ENCODE data around the gene RPS19. TPM values are rescaled to one million over a fixed set of nuclear protein-coding genes. Genes with fewer than 3 reads are reported as not detected.
A peak's percentile ranks its signal among the peaks of the same experiment; 100 is the strongest.

RPS19 gene
- total RNA-seq, 4 donors from 2014 or later: 893 to 1,378 (median 1,179) TPM

DNA sequence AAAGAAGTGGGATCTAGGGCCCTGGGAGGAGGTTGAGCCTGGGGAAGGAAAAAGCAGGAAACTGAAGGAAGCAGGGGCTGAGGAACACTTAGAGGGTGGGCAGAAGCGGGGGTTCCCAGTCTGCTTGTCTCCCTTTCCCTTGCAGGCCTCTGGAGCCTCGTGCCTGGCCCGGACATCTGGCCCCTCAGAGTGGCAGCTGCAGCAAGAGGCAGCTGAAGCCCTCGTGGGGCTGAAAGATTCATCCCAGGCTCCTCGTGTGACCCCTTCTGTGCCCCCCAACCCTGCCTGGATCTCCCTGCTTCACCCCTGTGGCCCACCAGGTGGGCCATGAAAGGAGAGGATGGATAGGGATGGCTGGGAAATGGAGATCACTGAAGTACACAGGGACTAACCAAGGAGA lies 9.7 kb upstream of the RPS19 start:
- H3K4me3 ChIP-seq: no peak overlapping the region
- H3K4me1 ChIP-seq: no peaks in the 10 kb centered on the region
- 43% methylated on average over 4 of the region's 5 CpGs for WGBS
- peaks cover 0 to 48% (median under 1%) of the 10 kb centered on the region in 4 donors for H3K27me3 ChIP-seq
- no peaks in the 10 kb centered on the region for H3K9me3 ChIP-seq
- no peaks in the 10 kb centered on the region for H3K36me3 ChIP-seq
- DNase-seq (ENCODE audit: extremely low spot score): no peak
- H3K27ac ChIP-seq (replicated peaks in 1 of 4): no peak overlapping the region
- intact Hi-C loops (cut with DNase I): no loop called here
- TF ChIP-seq POLR2A (IDR thresholded peaks at IDR 0.05; ENCODE audit: low read depth) (no peak), EP300 (IDR thresholded peaks at IDR 0.05) (no peak), CTCF (IDR thresholded peaks at IDR 0.05) (no peak), POLR2AphosphoS5 (IDR thresholded peaks at IDR 0.05) (no peak)

- Histone ChIP-seq H3K36me3 (no peaks in the 10 kb centered on the region), H3K9me3 (no peaks in the 10 kb centered on the region), H3K4me1 (no peaks in the 10 kb centered on the region), H3K27ac (replicated peaks in 1 of 4) (no peak overlapping the region), H3K4me3 (no peak overlapping the region), H3K27me3 (peaks cover 0 to 46% (median 1%) of the 10 kb centered on the region in 4 donors)
- TF ChIP-seq CTCF (IDR thresholded peaks at IDR 0.05): no peak
- no peak for TF ChIP-seq POLR2A (IDR thresholded peaks at IDR 0.05; ENCODE audit: low read depth)
- TF ChIP-seq EP300 (IDR thresholded peaks at IDR 0.05): no peak
- TF ChIP-seq POLR2AphosphoS5 (IDR thresholded peaks at IDR 0.05): no peak
- intact Hi-C loops (cut with DNase I): no loop called here
- WGBS: 24% methylated on average over 4 of the region's 4 CpGs
- DNase-seq (ENCODE audit: extremely low spot score): no peak
Observed at GRCh38 chr19:41851456-41851855, 8.6 kb upstream of the RPS19 start.

DNA sequence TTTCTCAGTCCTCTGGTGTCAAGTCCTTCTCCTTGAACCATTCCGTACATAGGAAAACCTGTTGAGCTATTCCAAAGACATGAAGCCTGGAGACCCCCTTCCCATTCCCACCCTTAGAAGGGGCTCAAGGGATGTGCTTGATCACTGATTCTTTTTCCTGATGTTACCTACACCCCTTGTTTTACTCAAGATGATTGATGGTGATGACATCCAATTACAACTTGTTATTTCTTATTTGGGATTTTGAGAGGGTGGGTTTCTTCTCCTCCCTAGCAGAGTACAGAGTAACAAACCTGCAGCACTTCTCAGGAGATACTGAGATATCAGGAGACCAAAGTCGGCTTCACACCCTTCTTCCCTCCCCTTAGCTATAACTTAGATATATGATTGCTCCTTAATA lies 6.7 kb upstream of the RPS19 start:
- H3K27me3 ChIP-seq: peaks cover 0 to 40% (median 1%) of the 10 kb centered on the region in 4 donors
- DNase-seq (ENCODE audit: extremely low spot score): no peak
- no peak overlapping the region for H3K4me3 ChIP-seq
- H3K4me1 ChIP-seq: no peaks in the 10 kb centered on the region
- WGBS: 64% methylated on average over 2 of the region's 2 CpGs
- H3K27ac ChIP-seq (replicated peaks in 1 of 4): no peak overlapping the region
- intact Hi-C loops (cut with DNase I): no loop called here
- no peaks in the 10 kb centered on the region for H3K9me3 ChIP-seq
- TF ChIP-seq POLR2AphosphoS5 (IDR thresholded peaks at IDR 0.05) (no peak), CTCF (IDR thresholded peaks at IDR 0.05) (no peak)
- H3K36me3 ChIP-seq: no peaks in the 10 kb centered on the region

GRCh38 chr19:41853768-41854167 lies 6.3 kb upstream of the RPS19 start:
- Histone ChIP-seq H3K36me3 (no peaks in the 10 kb centered on the region), H3K4me3 (no peak overlapping the region), H3K9me3 (no peaks in the 10 kb centered on the region), H3K27me3 (peaks cover 0 to 35% (median 1%) of the 10 kb centered on the region in 4 donors), H3K27ac (replicated peaks in 1 of 4) (no peak overlapping the region), H3K4me1 (peaks cover 0 to under 1% (median 0%) of the 10 kb centered on the region in 4 donors)
- WGBS: 45% methylated on average over 2 of the region's 2 CpGs
- DNase-seq (ENCODE audit: extremely low spot score): no peak
- TF ChIP-seq EP300 (IDR thresholded peaks at IDR 0.05): no peak
- TF ChIP-seq POLR2A (IDR thresholded peaks at IDR 0.05; ENCODE audit: low read depth): no peak
- TF ChIP-seq POLR2AphosphoS5 (IDR thresholded peaks at IDR 0.05): no peak
- TF ChIP-seq CTCF (IDR thresholded peaks at IDR 0.05): no peak
- intact Hi-C loops (cut with DNase I): no loop called here

DNA sequence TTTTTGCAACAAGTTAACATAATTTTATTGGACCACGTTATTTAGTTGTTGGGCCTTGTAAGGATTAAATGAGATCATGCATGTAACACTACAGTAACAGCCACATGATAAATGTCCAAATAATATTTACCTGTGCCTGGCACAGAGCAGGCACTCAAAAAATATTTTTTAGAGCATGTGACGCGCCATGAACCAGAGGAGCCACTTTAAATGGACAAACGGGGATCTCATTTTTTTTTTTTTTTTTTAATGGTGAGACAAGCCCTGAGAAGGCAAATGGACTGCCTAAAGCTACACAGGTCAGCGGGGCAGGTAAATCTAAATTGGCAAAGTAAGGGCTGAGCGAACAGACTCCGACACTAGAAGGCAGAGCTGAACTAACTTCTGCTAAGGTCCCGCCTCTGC lies 840 bp upstream of the RPS19 start:
- intact Hi-C loops (cut with DNase I): no loop called here

More for the DNA sequence above, 840 bp upstream of the RPS19 start:
- Histone ChIP-seq H3K36me3 (peaks cover 11 to 34% (median 32%) of the 10 kb centered on the region in 4 donors), H3K4me1 (peaks cover 29 to 45% (median 39%) of the 10 kb centered on the region in 4 donors), H3K4me3 (peak overlapping the region; percentile 71 to 99 (median 88)), H3K27me3 (peaks cover 0 to 9% (median 1%) of the 10 kb centered on the region in 4 donors), H3K9me3 (no peaks in the 10 kb centered on the region), H3K27ac (replicated peaks in 1 of 4) (peak overlapping the region; percentile 92 to 96 (median 94))
- TF ChIP-seq EP300 (IDR thresholded peaks at IDR 0.05): no peak
- peak in 1 of 3 experiments; percentile 46 for TF ChIP-seq CTCF (IDR thresholded peaks at IDR 0.05)
- WGBS: 5% methylated on average over 8 of the region's 8 CpGs
- DNase-seq (ENCODE audit: extremely low spot score): no peak

All from esophagus muscularis mucosa (tissue), 4 donors.